ENCODE measurements around the gene ACTN3.
"Not testable (repeated sequence)": the region's sequence is repeated elsewhere in the genome, so short reads cannot be mapped to it uniquely, and the experiment has no call there.

The ACTN3 gene

GRCh38 chr11:66600631-66601233 lies 54.0 kb downstream of the ACTN3 start:
- no peak for DNase-seq (ENCODE audit: low read depth)

- no peak for DNase-seq (ENCODE audit: low read depth)
These were observed 56.4 kb downstream of the ACTN3 start for GRCh38 chr11:66603072-66603471.

GRCh38 chr11:66604155-66604554 lies 57.5 kb downstream of the ACTN3 start:
- DNase-seq (ENCODE audit: low read depth): no peak

GRCh38 chr11:66606608-66607007 lies 59.9 kb downstream of the ACTN3 start:
- not testable (repeated sequence) for DNase-seq (ENCODE audit: low read depth)

GRCh38 chr11:66607126-66607834 lies 60.6 kb downstream of the ACTN3 start:
- no peak for DNase-seq (ENCODE audit: low read depth)

GRCh38 chr11:66609721-66610617 lies 63.3 kb downstream of the ACTN3 start:
- no peak for DNase-seq (ENCODE audit: low read depth)

GRCh38 chr11:66612458-66612857 lies 65.8 kb downstream of the ACTN3 start:
- no peak for DNase-seq (ENCODE audit: low read depth)
